KOPT-K1 (cell line): Measurements from ENCODE around the gene LIN52.

Source experiments
- H3K27ac ChIP-seq: fragments of 200-600 bp; sonication (generic); 2 replicates; pipeline ENCODE4 v1.5.1; 2016; ENCODE audit warnings: antibody characterized with exemption, mild to moderate bottlenecking, low read depth, low read length; ENCODE audit not compliant: poor library complexity, severe bottlenecking
- H3K36me3 ChIP-seq: fragments of 200-600 bp; sonication (generic); 2 replicates; pipeline ENCODE4 v1.5.1; 2017; ENCODE audit warnings: antibody characterized with exemption, mild to moderate bottlenecking, low read length, moderate library complexity; ENCODE audit not compliant: insufficient read depth
- H3K9me3 ChIP-seq: fragments of 200-600 bp; sonication (generic); 2 replicates; pipeline ENCODE4 v1.5.1; 2017; ENCODE audit warnings: antibody characterized with exemption, low read length, mild to moderate bottlenecking; ENCODE audit not compliant: insufficient read depth, poor library complexity, severe bottlenecking

LIN52 gene

GRCh38 chr14:74220991-74221390, 136.2 kb downstream of the LIN52 start:
- Histone ChIP-seq H3K36me3 (no peaks in the 10 kb centered on the region), H3K9me3 (no peaks in the 10 kb centered on the region), H3K27ac (no peak overlapping the region)

- Histone ChIP-seq H3K27ac (no peak overlapping the region), H3K36me3 (no peaks in the 10 kb centered on the region), H3K9me3 (no peaks in the 10 kb centered on the region)
Measured at GRCh38 chr14:74221741-74222140, 137.0 kb downstream of the LIN52 start.

- H3K36me3 ChIP-seq: no peaks in the 10 kb centered on the region
- no peaks in the 10 kb centered on the region for H3K9me3 ChIP-seq
- H3K27ac ChIP-seq: no peak overlapping the region
Measured at GRCh38 chr14:74223016-74223415, 138.3 kb downstream of the LIN52 start.

GRCh38 chr14:74231784-74232183, 147.0 kb downstream of the LIN52 start:
- no peaks in the 10 kb centered on the region for H3K36me3 ChIP-seq
- H3K27ac ChIP-seq: no peak overlapping the region
- H3K9me3 ChIP-seq: peaks cover 13% of the 10 kb centered on the region

- peaks cover 13% of the 10 kb centered on the region for H3K9me3 ChIP-seq
Measured at GRCh38 chr14:74235017-74235416, 150.3 kb downstream of the LIN52 start.

GRCh38 chr14:74237441-74237840, 152.7 kb downstream of the LIN52 start:
- Histone ChIP-seq H3K36me3 (no peaks in the 10 kb centered on the region), H3K9me3 (peaks cover 3% of the 10 kb centered on the region), H3K27ac (no peak overlapping the region)

More at GRCh38 chr14:74235017-74235416, 150.3 kb downstream of the LIN52 start:
- Histone ChIP-seq H3K27ac (no peak overlapping the region), H3K36me3 (no peaks in the 10 kb centered on the region)

DNA sequence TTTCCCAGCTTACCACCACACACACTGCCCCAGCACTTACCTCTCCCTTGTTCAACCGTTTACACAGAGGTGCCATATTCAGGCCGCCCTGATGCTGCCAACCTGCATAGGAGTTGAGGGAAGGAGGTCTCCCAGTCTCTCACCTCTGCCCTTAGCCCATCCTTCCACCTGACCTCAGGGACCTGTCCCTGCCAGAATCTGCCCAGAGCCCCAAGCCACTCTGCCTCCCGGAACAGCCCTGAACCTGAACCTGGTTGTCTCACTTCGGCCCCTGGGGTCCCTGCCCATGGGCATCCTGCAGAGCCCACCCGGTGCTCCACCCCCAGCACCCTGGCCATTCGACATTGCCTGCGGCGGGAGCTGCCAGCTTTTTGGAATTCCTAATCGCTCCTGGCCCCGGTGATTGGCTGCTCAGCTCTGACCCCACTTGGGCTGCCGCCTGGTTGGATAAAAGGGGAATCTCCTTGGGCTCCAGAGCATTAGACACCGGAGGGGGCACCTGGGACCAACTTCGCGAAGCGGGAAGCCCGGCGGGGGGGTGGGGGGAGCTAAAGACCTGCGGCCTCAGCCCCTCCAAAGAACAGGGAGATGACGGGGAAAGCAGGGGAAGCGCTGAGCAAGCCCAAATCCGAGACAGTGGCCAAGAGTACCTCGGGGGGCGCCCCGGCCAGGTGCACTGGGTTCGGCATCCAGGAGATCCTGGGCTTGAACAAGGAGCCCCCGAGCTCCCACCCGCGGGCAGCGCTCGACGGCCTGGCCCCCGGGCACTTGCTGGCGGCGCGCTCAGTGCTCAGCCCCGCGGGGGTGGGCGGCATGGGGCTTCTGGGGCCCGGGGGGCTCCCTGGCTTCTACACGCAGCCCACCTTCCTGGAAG, 154.5 kb downstream of the LIN52 start, which contains the start of gene VSX2:
TSS of gene VSX2 (plus strand) at position 476 of the 874 bp plus-strand sequence. CDS start at position 589, 113 bp downstream.
- Histone ChIP-seq H3K36me3 (no peaks in the 10 kb centered on the region), H3K27ac (no peak within 1 kb of the TSS)

GRCh38 chr14:74239848-74240793, 155.4 kb downstream of the LIN52 start:
- H3K9me3 ChIP-seq: no peaks in the 10 kb centered on the region
- H3K27ac ChIP-seq: no peak overlapping the region
- H3K36me3 ChIP-seq: no peaks in the 10 kb centered on the region

More for the DNA sequence above, 154.5 kb downstream of the LIN52 start, which contains the start of gene VSX2:
- no peaks in the 10 kb centered on the region for H3K9me3 ChIP-seq

GRCh38 chr14:74240794-74241651, 156.3 kb downstream of the LIN52 start:
- no peaks in the 10 kb centered on the region for H3K9me3 ChIP-seq
- no peaks in the 10 kb centered on the region for H3K36me3 ChIP-seq
- H3K27ac ChIP-seq: no peak overlapping the region

- Histone ChIP-seq H3K27ac (no peak overlapping the region), H3K36me3 (no peaks in the 10 kb centered on the region), H3K9me3 (no peaks in the 10 kb centered on the region)
Measured at GRCh38 chr14:74241652-74242017, 156.9 kb downstream of the LIN52 start.

DNA sequence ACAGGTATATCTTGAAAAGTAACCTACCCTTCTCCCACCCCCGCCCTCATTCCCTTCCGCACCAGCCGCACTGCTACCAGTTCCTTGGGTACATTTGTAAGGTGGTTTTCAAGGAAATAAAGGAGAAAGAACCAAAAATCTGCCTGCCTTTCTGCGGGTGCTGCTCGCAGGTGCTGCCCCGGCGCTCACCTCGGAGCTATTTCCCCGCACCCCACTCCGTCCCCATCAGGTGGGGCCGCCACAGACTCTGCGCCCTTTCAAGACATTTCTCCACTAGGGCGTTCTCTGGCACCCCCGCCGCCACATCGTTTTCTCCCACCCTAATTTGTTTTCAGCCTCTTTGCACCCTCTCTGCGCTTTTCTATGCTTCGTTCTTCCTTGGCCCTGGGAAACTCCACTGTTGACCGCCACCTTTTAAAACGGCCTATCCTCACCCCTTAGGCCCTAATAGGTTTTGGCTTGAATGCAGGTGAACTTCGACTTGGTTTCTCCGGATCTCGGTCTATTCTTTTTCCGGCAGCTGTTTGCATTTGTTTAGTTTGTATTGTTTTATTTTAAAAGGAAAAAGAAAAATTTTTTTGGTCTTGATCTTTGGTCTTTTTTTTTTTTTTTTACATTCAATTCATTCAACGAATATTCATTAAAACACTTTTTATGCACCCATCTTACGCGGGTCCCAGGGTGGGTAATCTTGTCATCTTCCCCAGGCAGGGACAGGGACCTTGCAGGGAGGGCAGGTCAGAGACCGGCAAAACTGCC, 157.4 kb downstream of the LIN52 start:
- Histone ChIP-seq H3K9me3 (no peaks in the 10 kb centered on the region), H3K27ac (no peak overlapping the region), H3K36me3 (no peaks in the 10 kb centered on the region)

- no peaks in the 10 kb centered on the region for H3K36me3 ChIP-seq
Measured at GRCh38 chr14:74242780-74243042, 158.0 kb downstream of the LIN52 start.

GRCh38 chr14:74243051-74243450, 158.3 kb downstream of the LIN52 start:
- Histone ChIP-seq H3K36me3 (no peaks in the 10 kb centered on the region), H3K9me3 (no peaks in the 10 kb centered on the region), H3K27ac (no peak overlapping the region)

More at GRCh38 chr14:74242780-74243042, 158.0 kb downstream of the LIN52 start:
- no peaks in the 10 kb centered on the region for H3K9me3 ChIP-seq
- H3K27ac ChIP-seq: no peak overlapping the region

DNA sequence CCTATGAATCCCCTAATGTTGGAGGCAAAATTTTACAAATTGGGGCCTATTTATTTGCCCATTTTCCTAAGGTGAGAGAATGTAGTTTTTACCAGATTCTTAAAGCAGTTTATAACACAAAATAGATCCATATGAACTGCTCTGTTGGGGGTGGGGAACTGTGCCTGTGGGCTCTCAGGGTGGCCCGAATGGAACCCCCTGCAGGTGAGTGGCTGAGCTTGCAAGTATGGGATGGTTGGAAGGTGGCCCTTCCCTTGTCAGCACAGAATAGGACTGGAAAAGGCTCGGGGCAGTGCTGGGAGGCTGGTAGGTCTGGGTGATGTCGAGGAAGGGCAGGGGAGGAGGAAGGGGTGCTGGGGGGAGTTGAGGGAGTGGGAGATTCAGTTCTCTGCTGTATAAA, 159.4 kb downstream of the LIN52 start:
- H3K27ac ChIP-seq: no peak overlapping the region
- no peaks in the 10 kb centered on the region for H3K36me3 ChIP-seq

More for the DNA sequence above, 159.4 kb downstream of the LIN52 start:
- H3K9me3 ChIP-seq: no peaks in the 10 kb centered on the region
